ENCODE results near the gene LAMTOR4.

LAMTOR4 gene

GRCh38 chr7:100154651-100155491 is 6.2 kb downstream of the LAMTOR4 start:
- no peak for DNase-seq

DNA sequence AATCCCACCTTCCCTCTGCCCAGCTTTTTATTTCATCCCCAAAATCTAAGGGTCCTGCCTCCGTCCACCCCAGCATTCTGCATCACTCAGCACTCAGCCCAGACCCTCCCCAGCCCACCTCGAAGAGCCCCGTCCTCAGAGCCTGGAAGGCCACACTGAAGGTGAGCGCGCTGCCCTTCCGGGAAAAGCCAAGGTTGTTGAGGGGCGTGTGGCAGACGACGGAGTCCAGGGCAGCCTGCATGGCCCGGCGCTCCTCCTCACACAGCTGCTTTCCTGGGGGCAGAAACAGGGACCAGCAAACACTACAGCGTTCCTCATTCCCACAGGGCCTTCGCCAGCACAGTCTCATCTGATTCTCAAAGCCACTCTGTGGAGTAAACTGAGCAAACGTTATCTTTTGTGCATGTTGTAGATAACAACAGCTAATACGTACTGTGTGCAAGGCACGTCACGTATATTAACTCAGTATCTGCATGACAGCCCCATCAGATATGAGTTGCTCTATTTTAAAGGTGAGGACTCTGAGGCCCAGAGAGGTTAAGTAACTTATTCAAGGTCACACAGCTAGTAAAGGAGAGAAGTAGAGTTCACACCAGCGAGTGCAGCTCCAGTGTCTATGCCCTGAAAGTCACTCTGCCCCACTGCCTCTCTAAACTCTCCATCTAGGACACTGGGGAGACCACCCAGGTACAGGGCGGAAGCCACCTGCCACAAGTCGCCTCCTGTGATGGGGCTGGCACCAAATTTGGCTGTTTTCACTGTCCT is 7.0 kb downstream of the LAMTOR4 start:
- DNase-seq = no peak

GRCh38 chr7:100156331-100157068 is 7.8 kb downstream of the LAMTOR4 start:
- peak; percentile 63 for DNase-seq

- no peak for DNase-seq
These were observed 8.3 kb downstream of the LAMTOR4 start for GRCh38 chr7:100157069-100157333.

GRCh38 chr7:100157334-100158228 is 8.9 kb downstream of the LAMTOR4 start:
- DNase-seq = no peak

- peak; percentile 94 for DNase-seq
These were observed 9.7 kb downstream of the LAMTOR4 start, which contains the start of gene TRAPPC14 for GRCh38 chr7:100158229-100159098. TSS of gene TRAPPC14 (minus strand) at chr7:100158723. CDS start at chr7:100158499, 224 bp downstream.

DNA sequence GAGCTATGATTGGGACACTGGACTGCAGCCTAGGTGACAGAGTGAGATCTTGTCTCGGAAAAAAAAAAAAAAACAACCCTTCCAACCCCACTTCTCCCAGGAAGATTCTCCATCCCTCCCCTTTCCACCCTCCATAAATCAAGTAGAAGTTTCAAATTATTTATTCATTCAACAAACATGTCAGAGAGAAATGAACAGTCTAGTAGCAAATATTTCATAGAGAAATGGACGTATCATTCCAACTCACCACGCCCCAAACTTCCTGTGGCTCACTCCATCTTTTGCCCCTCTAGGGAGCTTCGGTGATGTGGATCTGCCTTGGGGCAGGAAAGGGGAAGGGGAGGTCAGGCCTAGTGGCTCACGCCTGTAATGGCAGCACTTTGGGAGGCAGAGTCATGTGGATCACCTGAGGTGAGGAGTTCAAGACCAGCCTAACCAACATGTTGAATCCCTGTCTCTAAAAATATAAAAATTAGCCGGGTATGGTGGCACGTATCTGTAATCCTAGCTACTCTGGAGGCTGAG is 10.4 kb downstream of the LAMTOR4 start:
- DNase-seq = no peak

GRCh38 chr7:100160067-100160466 is 11.3 kb downstream of the LAMTOR4 start:
- DNase-seq = no peak

DNA sequence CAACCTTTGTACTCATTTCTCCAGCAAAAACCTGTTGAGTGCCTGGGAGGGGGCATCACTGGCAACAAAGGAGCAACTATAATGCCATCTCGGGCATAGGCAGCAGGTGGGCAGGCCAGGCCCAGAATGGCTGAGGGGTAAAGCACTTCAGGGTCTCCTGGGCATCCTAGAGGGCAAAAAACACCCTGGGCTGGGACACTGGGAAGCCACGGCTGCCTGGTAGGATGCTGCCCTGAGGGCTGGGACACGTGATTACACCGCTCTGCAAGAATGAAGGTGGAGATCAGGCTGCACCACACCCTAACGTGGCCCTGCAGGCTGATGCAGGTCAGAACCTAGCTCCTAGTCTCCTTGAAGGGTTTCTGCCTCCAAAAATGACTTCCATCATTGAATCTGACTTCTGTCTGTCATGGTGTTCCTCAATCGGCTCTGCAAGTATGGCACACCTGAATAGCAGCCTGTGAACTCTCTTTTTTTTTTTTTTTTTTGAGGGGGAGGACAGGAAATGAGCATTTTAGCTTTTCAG is 14.4 kb downstream of the LAMTOR4 start:
- no peak for DNase-seq

GRCh38 chr7:100163871-100164270 is 15.2 kb downstream of the LAMTOR4 start:
- DNase-seq = no peak

GRCh38 chr7:100166317-100166940 is 17.7 kb downstream of the LAMTOR4 start:
- DNase-seq = no peak

DNA sequence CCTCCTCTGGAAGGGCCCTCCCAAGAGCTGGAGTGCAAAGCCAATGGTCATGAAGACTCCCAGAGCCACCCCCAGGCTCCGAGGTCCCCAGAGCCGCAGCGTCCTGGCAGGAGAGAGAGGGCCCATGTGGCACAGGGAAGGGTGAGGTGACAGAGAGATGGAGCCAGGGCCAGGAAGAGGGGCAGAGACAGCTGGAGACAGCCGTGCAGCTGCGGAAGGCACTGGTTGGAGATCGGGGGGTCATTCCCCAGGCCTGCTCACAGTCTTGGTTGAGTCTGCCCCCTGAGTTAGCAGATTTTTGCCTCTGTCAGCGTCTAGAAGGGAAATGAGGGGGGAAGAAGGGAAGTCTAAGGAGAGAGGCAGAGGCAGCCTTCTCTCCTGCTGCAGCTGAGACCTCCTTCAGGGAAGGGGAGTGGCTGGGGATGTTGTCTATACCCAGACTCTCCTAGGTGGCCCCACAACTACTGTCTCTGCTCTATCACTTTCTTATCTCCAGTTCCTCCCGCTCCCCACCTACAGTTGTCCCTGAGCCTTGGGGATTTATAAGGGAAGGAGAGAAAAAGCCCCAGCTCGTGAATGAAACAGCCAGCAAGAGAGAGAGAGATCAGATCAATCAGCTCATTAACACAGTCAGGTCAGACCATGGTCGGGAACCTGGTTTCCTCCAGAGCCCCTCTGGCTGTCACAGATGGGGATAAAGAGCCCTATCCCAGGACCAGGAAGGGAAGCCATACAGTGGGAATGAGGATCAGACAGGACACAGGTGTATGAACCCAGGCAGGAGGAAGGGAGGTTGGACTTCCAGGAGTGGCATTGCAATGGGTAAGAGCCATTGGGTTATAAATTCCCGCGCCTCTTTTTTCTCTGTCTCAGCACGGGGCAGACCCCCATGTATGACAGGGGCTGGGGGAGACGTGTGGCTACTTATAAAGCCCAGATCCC is 18.5 kb downstream of the LAMTOR4 start:
- no peak for DNase-seq

GRCh38 chr7:100167912-100168323 is 19.2 kb downstream of the LAMTOR4 start:
- DNase-seq = peak; percentile 74

DNA sequence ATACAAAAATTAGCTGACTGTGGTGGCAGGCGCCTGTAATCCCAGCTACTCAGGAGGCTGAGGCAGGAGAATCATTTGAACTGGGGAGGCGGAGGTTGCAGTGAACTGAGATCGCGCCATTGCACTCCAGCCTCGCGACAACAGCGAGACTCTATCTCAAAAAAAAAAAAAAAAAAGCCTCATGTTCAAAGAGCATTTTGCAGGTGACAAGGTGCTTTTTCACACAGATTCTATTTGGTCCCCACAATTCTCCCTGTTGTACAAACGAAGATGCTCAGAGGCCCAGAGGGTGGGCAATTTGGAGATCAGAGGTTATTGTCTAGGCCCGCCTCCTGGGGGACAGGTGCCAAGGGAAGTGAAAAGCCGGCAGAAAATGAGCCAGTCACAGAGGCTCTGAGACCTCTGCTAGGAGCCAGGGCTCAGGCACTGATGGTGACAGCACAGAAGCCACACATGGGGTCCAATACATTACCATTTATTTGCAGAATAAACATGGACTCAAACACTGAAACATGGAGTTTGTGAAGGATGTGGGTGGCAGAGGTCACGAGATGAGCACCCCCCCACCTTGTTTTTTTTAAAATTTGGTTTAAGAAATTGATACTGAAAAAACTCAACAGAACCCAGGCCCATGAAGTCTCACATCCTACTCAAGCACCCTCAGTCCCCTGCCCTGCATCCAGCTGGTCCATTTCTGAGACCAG is 20.6 kb downstream of the LAMTOR4 start:
- no peak for DNase-seq

- DNase-seq = no peak
These were observed 21.6 kb downstream of the LAMTOR4 start for GRCh38 chr7:100170101-100170897.

DNA sequence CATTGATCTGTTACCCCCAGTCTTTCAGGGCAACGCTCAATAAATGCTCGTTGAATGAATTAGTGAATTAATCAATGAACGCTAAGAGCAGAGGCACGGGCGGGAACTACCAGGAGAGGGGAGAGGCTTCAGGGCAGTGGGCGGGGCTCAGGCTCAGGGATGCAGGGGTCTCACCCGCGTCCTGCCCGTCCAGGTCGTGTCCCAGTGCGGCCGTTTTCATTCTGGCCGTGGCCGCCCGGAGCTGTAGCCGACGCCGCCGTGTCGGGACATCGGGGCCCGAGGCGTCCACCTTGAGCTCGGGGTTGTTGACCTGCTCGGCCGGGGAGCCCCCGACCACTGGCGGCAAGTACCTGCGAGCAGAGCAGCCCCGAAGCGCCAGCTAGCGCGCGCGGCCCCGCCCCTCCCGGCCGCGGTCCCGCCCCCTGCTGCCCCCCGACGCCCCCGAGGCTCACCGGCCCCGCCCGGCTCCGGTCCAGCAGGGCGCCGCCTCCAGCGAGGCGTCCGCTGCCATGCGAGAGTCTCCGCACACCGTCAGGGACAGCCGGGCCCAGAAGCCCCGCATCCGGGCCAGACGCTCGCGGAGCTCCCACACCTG is 22.5 kb downstream of the LAMTOR4 start:
- no peak for DNase-seq

DNA sequence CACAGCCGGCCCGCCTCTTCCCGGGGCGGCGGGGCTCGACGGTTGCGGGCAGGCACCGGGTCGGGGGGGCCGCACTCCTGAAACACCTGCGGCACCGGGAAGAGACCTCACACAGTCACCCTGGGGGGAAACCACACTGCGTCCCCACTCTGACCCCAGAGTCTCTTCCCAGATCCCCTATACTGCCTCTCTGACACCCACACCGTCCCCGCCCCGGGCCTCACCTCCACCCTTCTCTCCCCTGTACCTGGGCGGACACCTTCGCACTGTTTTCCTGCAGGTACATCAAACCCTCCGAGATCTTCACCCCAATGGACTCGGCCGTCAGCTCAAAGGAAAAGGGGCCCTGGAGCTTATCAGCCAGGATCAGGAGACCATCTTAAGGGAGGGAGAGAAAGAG is 23.1 kb downstream of the LAMTOR4 start:
- DNase-seq = no peak
